Renal cortex interstitium (tissue), 11 donors: Measurements from ENCODE around the gene ANTXR2. TPM values are rescaled to one million over a fixed set of nuclear protein-coding genes. Genes with fewer than 3 reads are reported as not detected.

Experiments
- DNase-seq, 11 donors: peaks; one replicate each; pipeline ENCODE4 v3.0.0-alpha.2; 2013; ENCODE audit warnings: low read depth in 9 of 11, low spot score in 4 of 11; ENCODE audit errors: extremely low read depth in 1 of 11
- polyA plus RNA-seq, 3 donors: library from polyadenylated mRNA; unstranded; fragments of 120-200 nt; gene quantifications; one replicate each; pipeline ENCODE4 v1.2.1, GENCODE V29; 2013; ENCODE audit not compliant: insufficient read length in 3 of 3

ANTXR2 gene
- polyA plus RNA-seq, 3 donors, result 58.7 to 77.7 (median 74.8) TPM

DNA sequence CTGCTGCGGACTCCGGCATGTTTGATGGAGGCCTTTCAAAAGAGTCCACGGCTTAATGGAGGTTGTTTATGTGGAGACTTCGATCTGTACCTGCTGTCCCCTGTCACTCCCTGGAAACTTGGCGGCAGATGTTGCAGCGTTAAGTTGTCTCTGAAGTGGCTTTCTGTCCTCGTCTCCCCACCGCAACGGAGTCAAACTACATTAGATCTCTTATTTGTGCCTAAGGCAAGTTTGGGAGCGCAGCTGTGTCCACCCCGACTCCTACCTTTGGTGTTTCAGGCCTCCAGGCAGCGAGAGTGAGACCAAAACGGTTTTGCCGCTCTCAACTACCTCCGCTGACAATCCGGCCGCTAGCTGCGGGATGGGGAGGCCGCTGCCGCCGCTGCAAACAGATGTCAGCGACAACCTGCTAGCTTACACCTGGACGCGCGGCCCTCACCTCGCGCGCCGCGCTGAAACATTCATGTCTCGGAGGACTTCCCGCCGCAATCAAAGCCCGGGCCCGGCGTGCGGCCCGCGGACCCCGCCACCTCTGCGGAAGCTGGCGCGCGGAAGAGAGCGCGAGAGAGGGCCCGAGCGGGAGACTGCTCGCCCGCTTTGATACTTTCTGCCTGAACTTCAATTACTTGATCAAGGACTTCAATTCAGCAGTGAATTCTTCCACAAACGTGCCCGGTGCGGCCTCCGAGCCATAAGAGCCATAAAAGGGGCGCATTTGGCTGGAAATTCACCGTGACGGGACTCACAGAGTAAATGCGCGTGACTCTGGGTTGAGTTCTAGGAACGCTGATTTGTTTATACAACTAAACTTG is 108.4 kb downstream of the ANTXR2 start:
- peak in 7 of 11 donors; percentile 20 to 41 (median 31) for DNase-seq

DNA sequence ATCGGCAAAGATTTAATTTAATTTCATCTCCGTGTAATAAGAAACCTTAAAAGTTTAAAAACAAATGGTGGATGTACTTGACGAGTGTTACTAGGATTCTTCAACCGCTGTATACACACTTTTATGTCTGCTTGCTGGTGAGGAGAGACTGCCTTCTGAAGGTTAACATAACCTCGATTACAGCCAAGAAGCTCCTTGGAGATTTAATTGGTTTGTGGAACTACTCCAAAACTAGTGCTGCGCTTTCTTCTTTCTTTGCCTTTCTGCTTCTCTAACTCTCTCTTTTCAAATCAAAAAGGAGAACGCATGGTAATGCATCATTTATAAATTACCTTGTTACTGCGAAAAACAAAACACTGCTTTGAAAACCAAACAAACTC is 109.0 kb downstream of the ANTXR2 start:
- DNase-seq, result peak in 1 of 11 donors; percentile 8

DNA sequence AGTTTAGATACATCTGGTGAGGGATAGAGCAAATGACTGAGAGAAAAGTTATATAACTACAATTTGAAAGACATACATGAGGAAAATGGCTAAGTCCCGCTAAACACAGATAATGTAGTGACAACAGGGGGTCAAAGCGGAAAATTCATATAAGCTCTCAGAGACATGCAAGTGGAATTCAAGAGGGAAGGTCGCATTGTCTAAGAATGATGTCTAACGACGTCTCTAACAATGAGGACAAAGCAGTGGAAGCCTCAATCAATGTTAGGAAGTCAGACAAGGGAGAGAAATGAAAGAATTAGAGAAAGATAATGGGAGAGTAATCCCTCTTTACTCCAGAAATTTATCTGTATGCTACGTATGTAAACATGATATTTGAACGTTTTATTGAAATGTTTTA is 113.4 kb downstream of the ANTXR2 start:
- no peak for DNase-seq

DNA sequence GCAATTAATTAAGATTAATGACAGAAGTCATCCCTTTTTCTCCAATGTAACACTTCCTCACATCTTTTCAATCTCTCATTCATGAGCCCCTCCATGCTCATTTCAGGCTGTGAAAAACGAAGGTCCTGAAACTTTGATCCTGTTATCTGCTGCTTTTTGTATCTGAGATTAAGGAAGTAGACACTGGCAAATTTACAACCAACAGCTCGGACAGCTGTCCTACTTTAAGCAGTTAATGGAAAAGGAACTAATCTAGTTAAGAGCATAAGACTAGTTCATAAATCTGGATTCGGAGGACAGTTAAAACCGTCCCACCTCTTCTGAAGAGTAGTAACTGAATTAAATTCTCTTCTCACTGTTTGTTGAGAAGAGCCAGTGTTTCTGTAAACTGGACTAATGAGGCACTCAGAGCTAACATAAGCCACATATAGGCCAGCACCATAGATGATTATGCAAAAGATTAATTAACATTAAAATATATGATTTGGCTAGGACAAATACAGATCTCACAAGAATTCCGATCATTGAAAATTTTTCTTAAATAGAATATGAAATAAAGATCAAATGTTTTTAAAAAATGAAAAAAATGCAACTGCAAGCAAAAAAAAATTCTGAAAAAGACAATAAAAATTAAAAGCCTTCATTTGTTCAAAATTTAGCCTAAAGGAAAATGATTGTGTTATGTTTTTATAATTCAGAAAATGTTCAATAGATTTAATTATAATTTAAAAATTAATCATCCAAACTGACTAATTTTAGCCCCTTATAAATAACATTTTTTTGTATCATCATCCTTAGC is 114.4 kb downstream of the ANTXR2 start:
- DNase-seq, result no peak

DNA sequence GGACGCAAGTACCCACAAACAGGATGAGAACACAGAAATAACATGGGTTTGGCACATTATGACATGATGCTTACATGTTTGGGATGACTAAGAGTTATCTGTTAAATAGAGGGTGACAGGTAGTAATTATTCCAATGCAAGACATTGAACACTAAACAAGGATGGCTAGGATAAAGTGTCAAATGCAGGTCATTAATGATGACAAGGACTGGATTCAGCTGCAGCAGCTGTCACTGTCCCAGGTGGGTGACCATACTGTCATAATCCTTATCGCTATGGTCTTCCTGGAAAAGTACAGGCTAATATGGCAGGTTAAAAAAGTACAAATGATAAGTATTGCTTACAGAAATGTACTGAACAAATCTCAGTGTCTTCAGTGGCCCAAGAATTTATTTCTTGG is 123.9 kb downstream of the ANTXR2 start:
- DNase-seq, result no peak

DNA sequence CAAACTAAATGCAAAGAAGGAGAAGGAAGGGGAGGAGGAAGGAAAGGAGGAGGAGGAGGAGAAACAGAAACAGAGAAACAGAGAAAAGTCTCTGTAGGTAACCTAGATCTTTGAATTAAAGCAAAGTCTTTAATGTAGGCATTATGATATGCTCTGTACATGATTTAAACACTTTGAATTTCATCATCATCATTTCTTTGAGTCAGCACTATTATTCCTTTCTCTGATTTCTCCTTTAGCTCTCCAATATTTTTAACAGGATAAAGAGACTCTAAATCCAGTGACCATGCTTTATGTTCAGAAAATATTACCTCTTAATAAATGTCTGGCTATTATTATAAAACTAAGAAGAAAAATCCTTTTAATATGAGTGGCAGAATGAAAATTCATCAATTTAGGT is 124.3 kb downstream of the ANTXR2 start:
- DNase-seq, result no peak

DNA sequence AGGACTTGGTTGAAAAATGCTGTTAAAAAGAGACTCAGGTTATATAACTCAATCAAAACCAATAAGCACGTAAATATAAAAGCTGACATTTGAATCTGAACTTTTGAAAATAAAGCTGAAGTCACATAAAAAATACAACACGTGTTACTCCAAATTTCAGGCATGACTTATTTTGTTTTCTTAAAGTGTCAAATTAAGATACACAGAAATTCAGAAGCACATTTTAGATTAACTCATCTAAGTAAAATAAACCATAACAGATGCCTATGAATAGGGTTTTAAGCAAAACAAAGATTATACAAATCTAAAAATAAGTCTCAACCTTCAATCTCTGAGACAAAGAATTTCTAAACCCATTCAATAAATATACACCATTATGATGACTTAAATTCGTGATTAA is 124.8 kb downstream of the ANTXR2 start:
- DNase-seq, result no peak

DNA sequence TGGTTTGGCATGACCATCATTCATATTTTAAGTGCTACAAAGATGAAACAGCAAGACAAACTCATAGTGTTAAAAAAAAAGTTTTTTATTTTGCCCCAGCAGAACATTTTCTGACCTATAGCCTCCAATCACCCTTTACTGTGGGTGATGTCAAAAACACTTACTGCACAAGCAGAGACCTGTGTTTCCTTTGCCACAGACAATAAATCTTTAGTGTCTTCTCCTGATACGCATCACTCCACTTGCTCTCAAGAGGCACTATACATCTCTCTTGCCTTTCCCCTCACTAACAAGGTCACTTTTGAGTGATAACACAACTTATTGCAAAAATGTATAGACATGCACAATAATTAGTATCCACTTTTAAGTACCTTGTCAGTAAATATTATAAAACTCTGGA is 125.6 kb downstream of the ANTXR2 start:
- peak in 1 of 11 donors; percentile 28 for DNase-seq

DNA sequence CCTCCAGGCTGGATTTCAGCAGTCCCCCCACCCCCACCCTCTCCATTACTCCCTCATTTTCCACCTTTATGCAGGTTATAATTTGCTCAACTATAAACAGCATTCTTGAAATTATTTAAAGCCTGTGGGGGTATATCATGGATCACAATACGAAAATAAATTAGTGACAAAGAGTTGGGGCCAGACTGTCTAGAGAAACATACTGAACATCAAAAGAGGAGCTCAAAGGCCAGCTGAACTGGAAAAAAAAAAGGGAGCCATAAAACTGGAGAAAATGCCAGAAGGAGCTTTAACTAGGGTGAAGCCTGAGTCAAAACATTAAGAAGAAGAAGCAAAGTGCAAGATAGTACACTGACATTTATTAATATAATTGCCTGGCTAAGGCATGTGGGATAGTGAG is 137.8 kb downstream of the ANTXR2 start:
- DNase-seq, result peak in 5 of 11 donors; percentile 3 to 17 (median 9)

DNA sequence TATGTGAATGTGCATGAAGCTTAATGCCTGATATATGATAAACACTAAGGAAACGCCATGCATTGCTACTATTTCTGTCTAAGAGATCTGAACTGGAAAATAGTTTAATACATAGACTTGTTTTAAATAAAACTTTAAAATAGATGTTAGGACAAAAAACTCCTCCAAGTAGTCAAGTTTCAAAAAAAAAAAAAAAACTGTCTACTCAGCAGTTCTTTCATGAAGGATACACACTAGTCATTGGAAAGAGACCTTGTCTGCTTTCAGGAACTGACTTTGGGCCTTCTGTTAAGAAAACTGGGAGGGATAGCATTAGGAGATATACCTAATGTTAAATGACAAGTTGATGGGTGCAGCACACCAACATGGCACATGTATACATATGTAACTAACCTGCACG is 138.4 kb downstream of the ANTXR2 start:
- DNase-seq, result no peak

DNA sequence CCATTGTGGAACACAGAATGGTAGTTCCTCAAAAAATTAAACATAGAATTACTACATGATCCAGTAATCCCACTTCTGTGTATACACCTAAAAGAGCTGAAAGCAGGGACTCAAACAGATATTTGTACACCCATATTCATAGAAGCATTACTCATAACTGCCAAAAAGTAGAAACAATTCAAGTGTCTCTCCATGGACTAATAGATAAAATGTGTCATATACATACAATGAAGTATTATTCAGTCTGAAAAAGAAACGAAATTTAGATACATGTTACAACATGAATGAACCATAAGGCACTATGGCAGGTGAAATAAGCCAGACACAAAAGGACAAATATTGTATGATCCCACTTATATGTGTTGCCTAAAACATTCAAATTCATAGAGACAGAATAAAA is 145.1 kb downstream of the ANTXR2 start:
- DNase-seq, result no peak

DNA sequence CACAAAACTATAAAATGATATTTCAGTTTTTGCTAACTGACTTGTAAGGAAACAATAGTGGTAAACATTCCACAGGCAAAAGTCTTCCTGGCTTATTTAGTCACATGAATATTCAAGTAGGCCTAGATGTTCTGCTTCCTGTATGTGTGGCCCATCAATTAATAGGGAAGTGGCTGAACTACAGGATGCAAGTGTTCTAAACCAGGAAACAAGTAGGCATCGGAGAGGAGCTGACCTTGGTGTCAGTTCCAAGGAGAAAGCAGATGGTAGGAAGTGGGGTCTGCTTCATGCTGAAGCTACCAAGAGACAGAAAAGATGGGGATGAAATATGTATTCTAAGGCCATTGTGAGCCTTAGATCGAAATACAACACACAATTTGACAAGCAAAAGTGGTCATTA is 149.7 kb downstream of the ANTXR2 start:
- no peak for DNase-seq

DNA sequence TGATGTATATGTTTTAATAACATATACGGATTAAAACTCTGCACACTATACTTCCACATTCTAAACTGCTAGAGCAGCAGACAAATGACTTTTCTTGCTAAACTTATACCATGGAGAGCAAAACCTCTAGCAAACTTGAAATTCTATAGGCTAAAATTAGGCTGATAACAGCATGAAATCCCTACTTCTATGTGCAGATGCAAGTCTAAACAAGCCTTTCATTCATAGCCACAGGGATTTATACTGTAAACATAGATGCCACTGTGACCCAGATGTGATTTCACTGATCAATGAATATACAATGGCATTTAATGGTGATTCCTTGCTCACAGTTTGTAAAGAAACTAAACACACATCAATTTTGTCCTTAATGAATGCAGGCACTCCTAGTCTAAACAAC is 151.0 kb downstream of the ANTXR2 start:
- no peak for DNase-seq

DNA sequence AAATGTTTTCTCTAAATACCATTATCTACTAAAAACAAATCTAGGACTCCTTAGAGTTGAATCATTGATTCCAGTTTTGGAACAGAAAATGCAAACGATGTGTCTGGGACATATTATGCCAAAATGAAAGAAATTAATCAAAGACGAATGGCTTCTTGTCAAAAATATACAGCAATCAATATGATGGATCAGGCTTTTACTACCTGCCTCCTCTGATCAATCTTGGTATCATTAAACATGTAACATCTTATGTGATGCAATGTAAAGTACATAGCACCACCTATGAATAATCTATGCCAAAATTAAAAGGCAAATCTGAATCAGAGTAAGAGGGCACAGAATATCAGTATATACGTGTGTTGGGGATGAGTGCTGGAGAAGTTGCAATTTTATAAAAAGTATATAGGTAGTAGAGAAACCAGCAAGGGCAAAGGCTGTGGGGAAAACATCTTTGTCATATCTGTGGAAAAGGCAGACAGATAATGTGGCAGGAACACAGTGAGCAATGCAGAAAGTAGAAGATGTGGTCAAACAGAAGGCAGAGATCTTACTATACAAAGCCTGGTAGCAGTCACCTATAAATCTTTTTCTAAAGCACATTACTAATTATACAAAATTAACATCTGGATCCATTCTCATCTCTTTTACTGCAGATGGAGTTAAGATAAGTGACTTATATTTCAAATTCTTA is 152.7 kb downstream of the ANTXR2 start:
- DNase-seq, result no peak

DNA sequence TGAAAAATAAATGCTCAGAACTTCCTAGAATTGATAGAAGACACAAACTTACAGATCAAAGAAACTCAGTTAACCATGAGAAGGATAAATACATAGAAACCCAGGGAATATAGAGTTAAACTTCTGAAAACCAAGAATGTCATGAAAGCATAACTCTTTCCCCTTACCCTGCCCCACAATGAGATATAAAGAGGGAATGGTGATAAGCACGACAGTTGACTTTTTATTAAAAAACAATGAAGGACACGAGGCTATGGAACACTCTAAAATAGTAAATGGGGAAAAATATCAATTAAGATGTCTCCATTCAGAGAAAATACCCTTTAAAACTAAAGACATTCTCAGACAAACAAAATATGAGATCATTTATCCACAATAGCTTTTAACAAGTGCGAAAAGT is 154.7 kb downstream of the ANTXR2 start:
- no peak for DNase-seq

DNA sequence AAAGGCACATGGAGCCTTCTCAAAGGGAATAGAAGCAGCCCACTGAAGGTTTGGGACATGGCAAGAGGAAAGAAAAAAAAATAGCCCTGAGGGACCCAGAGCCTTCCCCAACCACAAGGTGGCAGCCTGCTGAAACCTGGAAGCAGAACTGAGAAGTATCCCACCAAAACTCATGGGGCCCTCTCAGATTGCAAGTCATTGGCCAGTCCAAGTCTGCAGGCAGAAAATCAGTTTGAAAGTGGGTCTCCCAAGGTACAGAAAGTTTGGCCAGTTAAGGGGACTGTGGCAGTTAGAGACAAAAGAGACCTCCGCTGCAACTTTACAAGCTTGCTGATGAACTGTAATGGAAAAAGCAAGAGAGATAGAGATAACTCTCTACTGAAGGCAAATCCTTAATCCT is 155.8 kb downstream of the ANTXR2 start:
- no peak for DNase-seq

DNA sequence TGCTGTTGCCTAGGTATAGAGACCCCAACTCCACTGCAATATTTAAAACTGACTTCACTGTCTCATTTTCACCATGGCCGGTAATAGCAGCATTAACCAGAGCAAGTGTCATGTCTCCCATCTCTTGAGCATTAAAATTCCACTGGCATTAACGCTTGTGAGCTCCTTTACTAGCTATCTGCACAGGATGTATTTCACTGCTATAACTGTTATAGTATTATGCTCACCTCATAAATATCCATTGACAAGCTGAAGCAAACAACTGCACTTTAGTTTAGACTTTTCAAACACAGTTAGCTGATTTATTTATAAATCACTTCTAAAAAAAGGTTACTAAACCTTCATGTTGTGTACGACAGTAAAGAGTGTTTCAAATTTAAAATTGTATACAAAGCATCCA is 157.8 kb downstream of the ANTXR2 start:
- DNase-seq, result no peak

DNA sequence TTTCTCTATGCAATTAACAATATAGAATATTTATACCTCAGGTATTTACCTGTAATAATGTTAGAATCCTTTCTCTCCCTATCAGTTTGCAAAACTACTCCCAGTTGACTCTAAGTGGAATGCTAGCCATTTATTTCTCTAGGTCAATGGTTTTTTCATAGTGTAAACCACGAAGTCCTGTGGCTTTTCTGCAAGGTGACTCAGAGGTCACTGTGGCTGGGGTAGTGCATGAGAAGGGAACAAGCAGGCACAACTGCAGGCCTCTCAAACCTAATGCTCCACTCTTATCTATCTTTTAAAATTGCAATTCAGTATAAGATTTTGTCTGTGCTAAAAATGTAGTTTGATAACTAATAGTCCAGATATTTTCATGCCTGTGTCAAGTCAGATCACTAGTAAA is 159.4 kb downstream of the ANTXR2 start:
- no peak for DNase-seq

DNA sequence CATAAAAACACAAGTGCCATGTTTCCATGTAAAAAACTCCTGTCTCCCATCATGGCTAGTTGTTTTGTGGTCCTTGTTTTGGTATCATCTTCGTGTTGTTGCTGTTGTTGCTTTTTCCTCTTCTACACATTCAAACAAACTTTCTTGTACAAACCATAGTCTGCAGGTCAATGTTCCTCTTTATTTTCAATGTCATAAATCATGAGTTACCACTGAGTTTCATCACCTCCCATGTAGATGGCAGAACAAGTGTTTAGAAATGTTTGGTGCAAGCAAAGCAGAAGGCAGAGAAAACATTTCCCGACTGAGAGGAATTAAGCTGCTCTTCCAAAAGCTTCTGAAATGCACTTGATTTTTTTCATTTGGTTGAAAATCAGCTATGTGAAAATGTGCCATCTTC is 166.0 kb downstream of the ANTXR2 start:
- DNase-seq, result no peak

DNA sequence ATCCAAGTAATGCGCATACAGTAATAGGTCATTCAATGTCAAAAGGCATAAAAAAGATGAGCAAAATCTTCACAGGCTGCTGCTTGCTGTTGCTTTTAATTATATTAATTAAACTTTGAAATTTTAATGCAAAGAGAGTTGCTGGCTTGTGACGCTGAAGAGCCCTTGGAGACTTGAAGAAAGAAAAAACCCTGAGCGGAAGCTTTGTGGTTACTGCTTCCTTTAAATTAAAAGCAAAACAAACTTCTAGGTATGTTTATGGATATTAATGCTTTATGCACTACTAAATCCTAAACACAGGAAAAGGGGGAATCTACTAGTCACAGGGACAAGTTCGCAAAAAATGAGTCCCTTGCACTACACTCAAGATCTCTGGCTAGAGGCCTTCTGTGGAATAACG is 166.7 kb downstream of the ANTXR2 start:
- DNase-seq, result no peak
